H1 (cell line): Measurements from ENCODE around the gene SAFB2. TPM values are rescaled to one million over a fixed set of nuclear protein-coding genes. Genes with fewer than 3 reads are reported as not detected.

ENCODE experiments used
- CTCF ChIA-PET: fragments of 300-600 bp; sonication (Branson Sonifier 250); formaldehyde crosslinking; loops from one replicate; lab custom pipeline; 2021; ENCODE audit not compliant: partially characterized antibody; lab: Charles Lee
- POLR2A ChIA-PET: fragments of 300-600 bp; sonication (Branson Sonifier 250); formaldehyde crosslinking; loops from one replicate; lab custom pipeline; 2021; ENCODE audit warnings: inconsistent platforms; ENCODE audit not compliant: partially characterized antibody; lab: Charles Lee
- DNase-seq, 2 experiments: peaks; one replicate each; pipeline versions ENCODE4 v3.0.0 to v3.0.0-alpha.2; 2010 to 2022; ENCODE audit warnings: low spot score in 2 of 2, low read depth in 1 of 2, mixed read lengths in 1 of 2
- FAIRE-seq: peaks from 2 replicates; lab custom pipeline; 2011; peaks lifted over from hg19 to GRCh38; lab: Jason Lieb, UNC
- H2AFZ ChIP-seq: 2 replicates; pipeline ENCODE4 v1.8.1; 2012; ENCODE audit warnings: low read length, inconsistent platforms
- H2AK5ac ChIP-seq: 2 replicates; pipeline ENCODE4 v1.6.1; 2013; ENCODE audit warnings: low read depth, low read length
- H2BK120ac ChIP-seq: replicated peaks from 2 replicates; pipeline ENCODE3; 2013; ENCODE audit warnings: low read depth, low read length, inconsistent platforms
- H2BK12ac ChIP-seq: 2 replicates; pipeline ENCODE4 v1.6.1; 2013; ENCODE audit warnings: low read depth, low read length
- H2BK15ac ChIP-seq: 2 replicates; pipeline ENCODE4 v1.6.1; 2013; ENCODE audit warnings: low read length
- H2BK20ac ChIP-seq: 2 replicates; pipeline ENCODE4 v1.6.1; 2013; ENCODE audit warnings: low read length
- H2BK5ac ChIP-seq: 2 replicates; pipeline ENCODE4 v1.6.1; 2013; ENCODE audit warnings: low read depth, low read length
- H3K14ac ChIP-seq: 2 replicates; pipeline ENCODE4 v1.6.1; 2013; ENCODE audit warnings: inconsistent platforms; ENCODE audit not compliant: insufficient read length
- H3K18ac ChIP-seq: 2 replicates; pipeline ENCODE4 v1.6.1; 2013; ENCODE audit warnings: low read length; ENCODE audit errors: extremely low read depth
- H3K23ac ChIP-seq: 2 replicates; pipeline ENCODE4 v1.6.1; 2013; ENCODE audit warnings: inconsistent platforms; ENCODE audit not compliant: insufficient read length
- H3K23me2 ChIP-seq: 2 replicates; pipeline ENCODE4 v1.6.1; 2013; ENCODE audit warnings: low read depth, low read length
- H3K27ac ChIP-seq: 2 replicates; pipeline ENCODE4 v1.6.1; 2011; ENCODE audit warnings: low read depth, low read length, inconsistent platforms
- H3K27me3 ChIP-seq, 4 experiments: replicated peaks in 1 of 4; 1 replicate in 1 of 4; 2 replicates in 3 of 4; pipeline versions ENCODE4 v1.6.1 to v1.8.1; 2011 to 2013; ENCODE audit warnings: low read length in 3 of 4, mild to moderate bottlenecking in 3 of 4, inconsistent platforms in 2 of 4, mixed read lengths in 2 of 4, moderate library complexity in 1 of 4; ENCODE audit not compliant: control insufficient read depth in 3 of 4, insufficient read depth in 3 of 4; ENCODE audit errors: extremely low read depth in 1 of 4
- H3K36me3 ChIP-seq, 4 experiments: 2 replicates each; pipeline versions ENCODE4 v1.6.1 to v1.8.1; 2011 to 2013; ENCODE audit warnings: mild to moderate bottlenecking in 4 of 4, low read length in 3 of 4, moderate library complexity in 2 of 4, control low read depth in 1 of 4, inconsistent platforms in 1 of 4; ENCODE audit not compliant: insufficient read depth in 4 of 4, control insufficient read depth in 2 of 4
- H3K4ac ChIP-seq: replicated peaks from 2 replicates; pipeline ENCODE3; 2013; ENCODE audit warnings: low read length, low read depth, mixed read lengths, inconsistent platforms; ENCODE audit not compliant: insufficient read length
- H3K4me1 ChIP-seq, 4 experiments: replicated peaks in 1 of 4; 1 replicate in 1 of 4; 2 replicates in 3 of 4; pipeline versions ENCODE4 v1.6.1 to v1.8.1; 2011 to 2013; ENCODE audit warnings: low read length in 3 of 4, inconsistent platforms in 2 of 4, mixed read lengths in 1 of 4; ENCODE audit not compliant: insufficient read depth in 4 of 4, control insufficient read depth in 3 of 4
- H3K4me2 ChIP-seq, 2 experiments: 2 replicates each; pipeline versions ENCODE4 v1.6.1 to v1.8.1; 2011 to 2013; ENCODE audit warnings: low read depth in 2 of 2, low read length in 2 of 2, control low read depth in 1 of 2, inconsistent platforms in 1 of 2, mild to moderate bottlenecking in 1 of 2; ENCODE audit not compliant: insufficient read depth in 1 of 2
- H3K4me3 ChIP-seq, 4 experiments: fragments of 200-600, 300-600 bp in 1 of 4; sonication (generic), shearing (Covaris generic), sonication (Bioruptor Twin) in 1 of 4; 2 replicates each; pipeline versions ENCODE4 v1.5.1 to v1.8.1; 2011 to 2016; ENCODE audit warnings: low read length in 4 of 4, low read depth in 3 of 4, control low read depth in 2 of 4, inconsistent platforms in 2 of 4, mild to moderate bottlenecking in 2 of 4, mixed read lengths in 1 of 4, moderate library complexity in 1 of 4; ENCODE audit not compliant: insufficient read depth in 2 of 4; ENCODE audit errors: extremely low read depth in 1 of 4
- H3K56ac ChIP-seq: replicated peaks from 2 replicates; pipeline ENCODE3; 2013; ENCODE audit warnings: low read depth, mild to moderate bottlenecking, mixed read lengths, low read length, inconsistent platforms; ENCODE audit not compliant: insufficient read length
- H3K79me1 ChIP-seq: 2 replicates; pipeline ENCODE4 v1.6.1; 2013; ENCODE audit warnings: low read depth, low read length, control low read depth
- H3K79me2 ChIP-seq, 2 experiments: 2 replicates each; pipeline versions ENCODE4 v1.6.1 to v1.8.1; 2012 to 2013; ENCODE audit warnings: low read length in 2 of 2, mild to moderate bottlenecking in 2 of 2, inconsistent platforms in 1 of 2; ENCODE audit not compliant: insufficient read depth in 2 of 2, control insufficient read depth in 1 of 2
- H3K9ac ChIP-seq, 4 experiments: replicated peaks in 1 of 4; 1 replicate in 1 of 4; 2 replicates in 3 of 4; pipeline versions ENCODE4 v1.6.1 to v1.8.1; 2011 to 2013; ENCODE audit warnings: low read depth in 3 of 4, low read length in 3 of 4, control low read depth in 2 of 4, mild to moderate bottlenecking in 2 of 4, moderate library complexity in 2 of 4, inconsistent platforms in 1 of 4; ENCODE audit errors: extremely low read depth in 1 of 4
- H3K9me3 ChIP-seq, 2 experiments: 2 replicates each; pipeline versions ENCODE4 v1.6.1 to v1.8.1; 2012 to 2013; ENCODE audit warnings: mild to moderate bottlenecking in 2 of 2, moderate library complexity in 2 of 2, control low read depth in 1 of 2, inconsistent platforms in 1 of 2, low read depth in 1 of 2, low read length in 1 of 2, mixed read lengths in 1 of 2; ENCODE audit not compliant: insufficient read depth in 2 of 2
- H4K20me1 ChIP-seq, 2 experiments: replicated peaks in 1 of 2; 2 replicates each; pipeline versions ENCODE3 to v1.8.1; 2011 to 2013; ENCODE audit warnings: inconsistent platforms in 2 of 2, low read length in 2 of 2, mild to moderate bottlenecking in 1 of 2; ENCODE audit not compliant: insufficient read depth in 2 of 2, control insufficient read depth in 1 of 2
- H4K5ac ChIP-seq: 2 replicates; pipeline ENCODE4 v1.6.1; 2013; ENCODE audit warnings: low read length, low read depth, mixed read lengths, inconsistent platforms; ENCODE audit not compliant: insufficient read length
- H4K8ac ChIP-seq: 2 replicates; pipeline ENCODE4 v1.8.0; 2013; ENCODE audit warnings: mild to moderate bottlenecking, moderate library complexity, low read length, inconsistent platforms; ENCODE audit not compliant: insufficient read depth; ENCODE audit errors: extremely low read depth
- H4K91ac ChIP-seq: replicated peaks from 2 replicates; pipeline ENCODE3; 2013; ENCODE audit warnings: low read length, mixed read lengths, inconsistent platforms; ENCODE audit not compliant: insufficient read length
- CREB1 ChIP-seq: IDR thresholded peaks from 2 replicates; pipeline ENCODE4 v1.6.1; 2012; ENCODE audit warnings: inconsistent platforms
- EZH2 ChIP-seq: fragments of 200-600 bp; sonication (generic); IDR thresholded peaks from 2 replicates; pipeline ENCODE4 v1.7.1; 2012; ENCODE audit warnings: low read depth, mild to moderate bottlenecking, moderate library complexity, low read length, inconsistent platforms; ENCODE audit not compliant: severe bottlenecking
- KDM4A ChIP-seq: IDR thresholded peaks from one replicate; pipeline ENCODE4 v1.7.1; 2012; ENCODE audit warnings: low read depth, mild to moderate bottlenecking, moderate library complexity, low read length, inconsistent platforms; ENCODE audit not compliant: severe bottlenecking
- KDM5A ChIP-seq: fragments of 200-600 bp; IDR thresholded peaks from 2 replicates; pipeline ENCODE4 v1.7.1; 2012; ENCODE audit warnings: mild to moderate bottlenecking, low read length, inconsistent platforms, mixed read lengths
- NRF1 ChIP-seq: IDR thresholded peaks from 2 replicates; pipeline ENCODE4 v1.6.1; 2011; ENCODE audit warnings: mild to moderate bottlenecking, low read depth, low read length, improper control_type of control experiment
- PHF8 ChIP-seq: fragments of 200-600 bp; sonication (generic); conservative IDR thresholded peaks from 2 replicates; pipeline ENCODE4 v1.7.1; 2012; ENCODE audit warnings: low read depth, mild to moderate bottlenecking, inconsistent platforms, low read length, moderate library complexity
- POLR2AphosphoS5 ChIP-seq: IDR thresholded peaks from 2 replicates; pipeline ENCODE4 v1.6.1; 2011; ENCODE audit warnings: low read depth, low read length
- POU5F1 ChIP-seq: IDR thresholded peaks from 2 replicates; pipeline ENCODE4 v1.6.1; 2011; ENCODE audit warnings: low read depth, mild to moderate bottlenecking, low read length, moderate library complexity
- RFX5 ChIP-seq: IDR thresholded peaks from 2 replicates; pipeline ENCODE4 v1.6.1; 2011; ENCODE audit warnings: low read depth, low read length, improper control_type of control experiment, borderline replicate concordance
- RNF2 ChIP-seq: fragments of 200-900, 300-1000 bp; sonication (generic); IDR thresholded peaks from 2 replicates; pipeline ENCODE4 v1.7.1; 2016; ENCODE audit warnings: borderline replicate concordance, low read depth, mild to moderate bottlenecking, antibody characterized with exemption, low read length; ENCODE audit not compliant: poor library complexity, severe bottlenecking; ENCODE audit errors: missing control alignments
- SIX5 ChIP-seq: IDR thresholded peaks from 2 replicates; pipeline ENCODE4 v1.6.1; 2011; ENCODE audit warnings: mild to moderate bottlenecking, low read depth, low read length
- SRF ChIP-seq: IDR thresholded peaks from 2 replicates; pipeline ENCODE4 v1.6.1; 2011; ENCODE audit warnings: mild to moderate bottlenecking, low read depth, low read length, moderate library complexity
- YY1 ChIP-seq: IDR thresholded peaks from 2 replicates; pipeline ENCODE4 v1.6.1; 2011; ENCODE audit warnings: low read depth, mild to moderate bottlenecking, low read length
- WGBS, 2 experiments: shearing (Covaris generic) in 1 of 2; methylation state at CpG; one replicate each; pipeline versions ENCODE4 v1.1.6 to v1.1.7; 2013 to 2015; ENCODE audit warnings: low lambda C conversion rate in 2 of 2, mixed read lengths in 2 of 2, inconsistent platforms in 1 of 2, low coverage in 1 of 2, missing lambda C conversion rate in 1 of 2; ENCODE audit not compliant: insufficient replicate concordance in 2 of 2, insufficient coverage in 1 of 2, insufficient read length in 1 of 2; ENCODE audit errors: extremely low coverage in 1 of 2, missing lambda C conversion rate in 1 of 2; 5-methylcytosine and 5-hydroxymethylcytosine counted together
- polyA plus RNA-seq, 7 experiments: library from polyadenylated mRNA; depleted of rRNA in 3 of 7; stranded (reverse) in 5 of 7; unstranded in 2 of 7; fragments of >200 nt in 5 of 7; fragments of 200-250 nt in 2 of 7; gene quantifications; 1 replicate in 5 of 7; 2 replicates in 1 of 7; 4 replicates in 1 of 7; pipeline versions ENCODE4 v1.2.1 to v1.2.3, GENCODE V29; 2011 to 2013; ENCODE audit warnings: missing spikeins in 2 of 7, mixed read lengths in 2 of 7
- total RNA-seq: library from RNA; stranded (reverse); fragmentation: NEBNext Ultra II Directional; extraction: Animal tissue kit (Norgen Biotek cat#: 25700); gene quantifications from 2 replicates; pipeline ENCODE4 v1.2.1, GENCODE V29; 2021

SAFB2 gene
- total and polyA plus RNA-seq, 2 of the 8 experiments (the other 6 are each of a cell fraction or from before 2014, with no cell fraction given), result 14.8 to 63.8 TPM

DNA sequence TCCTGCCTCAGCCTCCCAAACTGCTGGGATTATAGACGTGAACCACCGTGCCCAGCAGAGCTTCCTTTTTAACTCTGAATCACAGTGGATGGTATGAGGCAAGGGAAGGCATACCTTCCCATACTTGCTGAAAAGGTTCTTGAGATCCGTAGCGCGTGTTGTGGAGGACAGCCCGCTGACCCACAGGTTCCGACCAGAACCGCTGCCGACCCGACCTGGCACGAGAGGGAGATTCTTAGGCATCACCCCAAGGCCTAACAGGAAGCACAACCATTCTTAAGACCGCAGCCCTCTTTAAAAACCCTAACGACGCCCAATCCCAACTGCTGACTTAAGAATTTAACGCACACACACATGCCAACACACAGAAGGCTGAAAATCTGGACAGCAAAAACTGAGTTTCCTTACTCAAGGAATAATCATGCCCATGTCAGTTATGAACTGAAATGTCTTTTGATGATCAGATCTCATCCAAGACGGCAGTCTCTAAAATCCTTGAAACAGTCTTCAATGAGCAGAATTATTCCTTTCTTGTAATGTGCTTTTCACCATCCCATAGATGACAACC is 12.6 kb downstream of the SAFB2 start:
- Histone ChIP-seq H3K14ac (no peak overlapping the region), H3K56ac (no peak overlapping the region), H2BK120ac (no peak overlapping the region), H3K23me2 (no peaks in the 10 kb centered on the region), H4K20me1 (peaks cover 15 to 18% of the 10 kb centered on the region in 2 experiments), H2BK5ac (no peak overlapping the region), H2BK20ac (no peak overlapping the region), H4K91ac (no peak overlapping the region), H3K27ac (no peak overlapping the region), H3K23ac (no peak overlapping the region), H2AFZ (no peak overlapping the region), H3K79me2 (peaks cover 0 to 17% of the 10 kb centered on the region in 2 experiments; a peak in 3 of 4 replicates), H3K4me1 (no peaks in the 10 kb centered on the region), H3K4me3 (no peak overlapping the region), H3K4me2 (no peak overlapping the region), H3K36me3 (peaks cover 42 to 75% (median 69%) of the 10 kb centered on the region in 4 experiments), H3K9me3 (no peaks in the 10 kb centered on the region), H2AK5ac (no peak overlapping the region), H3K9ac (no peak overlapping the region), H3K4ac (no peak overlapping the region), H4K8ac (no peak overlapping the region), H3K18ac (no peak overlapping the region), H2BK15ac (no peak overlapping the region), H4K5ac (no peak overlapping the region), H2BK12ac (no peak overlapping the region), H3K27me3 (no peaks in the 10 kb centered on the region), H3K79me1 (peaks cover 3% of the 10 kb centered on the region; the same call in 1 of the 2 replicates)
- DNase-seq, result no peak
- FAIRE-seq, result no peak
- POLR2A ChIA-PET, result interaction anchor here (1.5 to 1.7 kb wide), 2 partner anchors 13 to 15 kb away, joined by 4 to 5 read pairs; partner anchors contain the start of genes SAFB and SAFB2
- TF ChIP-seq NRF1, result no peak
- TF ChIP-seq KDM4A, result no peak
- TF ChIP-seq POU5F1, result no peak
- no peak for TF ChIP-seq SRF
- TF ChIP-seq CREB1, result no peak
- TF ChIP-seq KDM5A, result no peak
- TF ChIP-seq PHF8, result no peak
- no peak for TF ChIP-seq YY1
- TF ChIP-seq POLR2AphosphoS5, result no peak
- TF ChIP-seq EZH2, result no peak
- TF ChIP-seq SIX5, result no peak
- TF ChIP-seq RNF2, result no peak
- no peak for TF ChIP-seq RFX5
- CTCF ChIA-PET, result interaction anchor here (0.6 kb wide), 2 partner anchors 27 to 236 kb away, joined by 3 to 5 read pairs; no protein-coding TSS in a partner anchor
- 98% methylated on average over 16 of the region's 16 CpGs; no CpG with 5 or more reads in 1 of the 2 experiments for WGBS, 2 experiments
